Omental fat pad (tissue), 4 donors: ENCODE results near the gene GSTCD. TPM values are rescaled to one million over a fixed set of nuclear protein-coding genes. Genes with fewer than 3 reads are reported as not detected.

Experiments
- ATAC-seq: fragments of 150-250 bp; one replicate; pipeline ENCODE4 v1.9.1; 2016; ENCODE audit warnings: mild to moderate bottlenecking, moderate library complexity; ENCODE audit not compliant: low FRiP score
- DNase-seq: peaks from one replicate; pipeline ENCODE4 v3.0.0-alpha.2; 2019; ENCODE audit warnings: low spot score
- total RNA-seq, 4 donors: library from RNA; depleted of rRNA; stranded (reverse); fragments of >200 nt; gene quantifications; one replicate each; pipeline ENCODE4 v1.1.0, GENCODE V29; 2016
- TF ChIP-seq, protein P1 (sequence below), 3 donors: fragments of 450-650 bp; IDR thresholded peaks; one replicate each; pipeline ENCODE4 v1.5.1; 2016 to 2017; ENCODE audit warnings: antibody characterized with exemption in 3 of 3, mild to moderate bottlenecking in 3 of 3, moderate library complexity in 2 of 3

The GSTCD gene, protein sequence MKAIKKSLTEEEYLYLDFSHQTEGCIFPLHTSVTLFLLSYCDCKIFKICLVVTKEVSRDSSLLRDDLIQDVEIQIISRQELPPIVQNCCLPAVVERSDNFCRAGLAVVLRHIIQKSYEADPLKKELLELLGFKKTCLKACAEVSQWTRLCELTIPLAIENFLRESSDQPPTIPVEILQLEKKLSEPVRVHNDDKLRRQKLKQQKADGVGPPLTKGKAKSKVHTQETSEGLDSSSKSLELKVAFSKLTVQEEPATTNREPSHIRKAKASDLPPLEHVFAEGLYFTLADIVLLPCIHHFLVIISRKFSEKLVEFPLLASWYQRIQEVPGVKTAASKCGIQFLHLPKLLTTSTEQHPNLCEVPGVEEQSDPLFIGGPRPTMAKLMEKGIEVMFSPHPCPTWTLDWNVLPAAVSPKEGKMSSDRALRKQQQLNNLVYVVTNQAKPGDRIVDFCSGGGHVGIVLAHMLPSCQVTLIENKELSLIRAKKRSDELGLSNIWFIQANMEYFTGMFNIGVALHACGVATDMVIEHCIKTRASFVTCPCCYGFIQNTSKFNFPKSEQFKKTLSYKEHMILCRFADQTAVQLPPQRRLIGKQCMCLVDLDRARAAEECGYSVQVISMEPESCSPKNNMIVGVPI
- 10 to 100 TPM in 1 of 4 donors, 1 to 10 TPM in 3; 6.0 to 13.2 (median 7.5) TPM for total RNA-seq

DNA sequence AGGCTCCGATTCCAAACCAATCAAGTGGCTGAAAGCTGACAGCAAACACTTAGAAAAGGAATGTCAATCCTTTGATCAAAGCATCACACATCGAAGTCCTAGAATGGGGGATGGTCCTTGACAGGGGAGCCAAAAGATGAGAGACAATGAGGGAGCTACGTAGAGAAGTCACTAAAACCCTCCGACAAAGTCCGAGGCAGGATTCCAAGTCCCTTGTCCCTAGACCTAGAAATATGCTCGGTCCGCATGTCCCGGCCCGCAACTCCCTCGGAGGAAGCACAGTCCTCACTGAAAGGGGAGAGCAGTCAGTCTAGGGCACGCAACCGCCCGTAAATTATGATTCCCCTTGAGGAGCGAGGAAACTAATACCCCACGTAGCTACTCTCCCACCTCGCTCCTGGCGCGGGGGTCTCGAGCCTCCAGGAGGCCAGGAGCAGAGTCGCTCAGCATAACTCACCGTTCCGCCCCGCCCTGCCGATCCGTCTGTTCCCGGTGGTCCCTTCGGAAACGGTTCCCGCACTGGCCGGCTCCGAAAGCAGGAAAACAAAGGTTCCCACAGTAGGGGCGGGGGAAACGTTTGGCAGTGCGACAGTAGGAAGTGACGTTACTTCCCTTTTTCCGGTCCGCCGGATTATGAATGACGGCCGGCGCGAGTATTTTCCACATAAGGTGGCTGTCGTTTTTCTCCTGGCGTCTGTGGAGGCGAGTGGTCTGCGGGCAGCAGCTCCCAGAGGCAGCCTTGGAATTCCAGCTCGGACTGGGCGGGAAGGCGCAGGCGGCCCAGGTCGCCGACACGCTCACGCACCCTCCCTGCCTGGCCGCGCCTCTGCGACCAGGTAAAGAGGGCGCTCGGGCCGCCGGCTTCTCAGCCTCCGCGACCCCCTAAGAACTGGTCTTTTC lies at the start of gene GSTCD, which contains the start of gene INTS12:
Gene GSTCD, plus strand, starts transcription at position 604 of the 900 bp plus-strand sequence. CDS start 8,830 bp downstream, outside the sequence.
Gene INTS12, minus strand, starts transcription at position 509 of the 900 bp plus-strand sequence. CDS start 8,684 bp downstream, outside the sequence.
- peak; percentile 100 for ATAC-seq
- TF ChIP-seq, protein P1, sequence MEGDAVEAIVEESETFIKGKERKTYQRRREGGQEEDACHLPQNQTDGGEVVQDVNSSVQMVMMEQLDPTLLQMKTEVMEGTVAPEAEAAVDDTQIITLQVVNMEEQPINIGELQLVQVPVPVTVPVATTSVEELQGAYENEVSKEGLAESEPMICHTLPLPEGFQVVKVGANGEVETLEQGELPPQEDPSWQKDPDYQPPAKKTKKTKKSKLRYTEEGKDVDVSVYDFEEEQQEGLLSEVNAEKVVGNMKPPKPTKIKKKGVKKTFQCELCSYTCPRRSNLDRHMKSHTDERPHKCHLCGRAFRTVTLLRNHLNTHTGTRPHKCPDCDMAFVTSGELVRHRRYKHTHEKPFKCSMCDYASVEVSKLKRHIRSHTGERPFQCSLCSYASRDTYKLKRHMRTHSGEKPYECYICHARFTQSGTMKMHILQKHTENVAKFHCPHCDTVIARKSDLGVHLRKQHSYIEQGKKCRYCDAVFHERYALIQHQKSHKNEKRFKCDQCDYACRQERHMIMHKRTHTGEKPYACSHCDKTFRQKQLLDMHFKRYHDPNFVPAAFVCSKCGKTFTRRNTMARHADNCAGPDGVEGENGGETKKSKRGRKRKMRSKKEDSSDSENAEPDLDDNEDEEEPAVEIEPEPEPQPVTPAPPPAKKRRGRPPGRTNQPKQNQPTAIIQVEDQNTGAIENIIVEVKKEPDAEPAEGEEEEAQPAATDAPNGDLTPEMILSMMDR (IDR thresholded peaks at IDR 0.05) = no peak

DNA sequence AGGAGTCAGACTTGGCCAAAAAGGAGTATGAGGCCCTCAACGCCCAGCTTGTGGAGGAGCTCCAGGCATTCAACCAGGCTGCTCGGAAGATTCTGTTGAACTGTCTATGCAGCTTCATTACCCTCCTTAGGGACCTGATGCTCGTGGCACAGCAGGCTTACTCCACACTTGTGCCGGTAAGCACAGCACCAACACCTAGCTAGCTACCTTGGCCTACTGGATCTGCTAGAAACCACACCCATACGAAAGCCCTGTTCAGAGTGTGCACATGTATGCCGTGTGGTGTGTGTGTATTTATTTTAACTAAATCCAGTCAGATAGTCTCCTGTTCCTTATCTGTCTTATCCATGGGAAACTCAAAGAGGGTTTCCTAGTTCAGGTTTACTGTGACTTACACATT lies 49.4 kb upstream of the GSTCD start:
- no peak for ATAC-seq
- TF ChIP-seq, protein P1 (IDR thresholded peaks at IDR 0.05) = no peak
- no peak for DNase-seq

More for the DNA sequence above, at the start of gene GSTCD, which contains the start of gene INTS12:
- DNase-seq = peak; percentile 75

DNA sequence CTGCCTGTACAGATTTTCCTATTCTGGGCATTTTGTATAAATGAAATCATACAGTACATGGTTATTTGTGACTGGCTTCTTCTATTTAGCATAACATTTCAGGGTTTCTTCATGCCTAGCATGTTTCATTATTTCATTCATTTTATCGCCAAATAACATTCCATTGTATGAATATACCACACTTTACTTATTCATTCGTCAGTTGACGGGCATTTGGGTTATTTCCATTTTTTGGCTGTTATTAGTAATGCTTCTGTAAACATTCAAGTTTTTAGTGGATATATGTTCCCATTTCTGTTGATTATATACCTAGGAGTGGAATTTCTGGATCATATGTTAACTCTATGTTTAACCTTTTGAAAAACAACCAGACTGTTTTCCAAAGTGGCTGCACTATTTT lies 47.6 kb upstream of the GSTCD start:
- DNase-seq (no peak), ATAC-seq (no peak)
- TF ChIP-seq, protein P1 (IDR thresholded peaks at IDR 0.05) = no peak

DNA sequence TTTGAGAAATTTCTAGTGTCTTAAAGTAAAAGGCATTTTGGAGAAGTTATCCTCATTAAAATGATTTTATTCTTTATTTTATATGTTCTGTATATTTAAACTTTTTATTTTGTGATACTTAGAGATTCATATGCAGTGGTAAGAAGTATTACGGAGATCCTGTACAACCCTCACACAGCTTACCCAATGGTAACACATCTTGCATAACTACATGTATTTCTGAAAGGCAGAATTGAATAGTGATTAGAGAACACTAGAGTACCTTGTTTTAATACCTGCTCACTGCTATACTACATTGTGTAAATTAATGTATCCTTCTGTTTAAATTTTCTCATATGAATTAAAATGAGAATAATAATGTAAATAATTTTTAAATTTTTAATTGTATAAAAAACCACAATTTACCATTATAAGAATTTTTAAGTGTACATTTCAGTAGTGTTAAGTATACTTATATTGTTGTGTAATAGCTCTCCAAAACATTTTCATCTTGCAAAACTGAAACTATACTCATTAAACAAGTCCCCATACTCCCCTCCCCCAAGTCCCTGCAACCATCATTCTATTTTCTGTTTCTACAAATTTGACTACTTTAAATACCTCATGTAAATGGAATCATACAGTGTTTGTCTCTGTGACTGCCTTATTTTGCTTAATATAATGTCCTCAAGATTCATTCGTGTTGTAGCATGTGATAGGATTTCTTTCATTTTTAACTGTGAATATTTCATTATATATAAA lies 45.5 kb upstream of the GSTCD start:
- DNase-seq (no peak), ATAC-seq (no peak)
- TF ChIP-seq, protein P1 (IDR thresholded peaks at IDR 0.05) = no peak

DNA sequence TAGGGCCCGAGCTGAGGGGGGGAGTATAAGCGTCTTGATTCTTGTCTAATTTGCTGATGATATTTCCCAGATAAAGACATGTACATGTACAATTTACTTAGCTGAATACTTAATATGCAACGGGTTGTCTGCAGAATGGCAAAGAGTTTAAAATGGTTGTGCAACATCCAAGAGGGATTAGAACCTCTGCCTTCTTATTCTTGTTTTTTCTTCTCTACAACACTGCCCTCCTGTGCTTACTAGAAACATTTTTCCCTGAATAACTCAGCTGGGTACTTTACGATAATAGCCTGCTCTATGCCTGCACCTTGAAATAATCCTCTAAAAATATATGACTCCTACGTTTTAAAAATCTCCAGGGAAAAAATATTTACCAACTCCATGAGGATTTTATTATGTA lies 41.9 kb upstream of the GSTCD start:
- no peak for DNase-seq
- TF ChIP-seq, protein P1 (IDR thresholded peaks at IDR 0.05) = no peak
- ATAC-seq = no peak

DNA sequence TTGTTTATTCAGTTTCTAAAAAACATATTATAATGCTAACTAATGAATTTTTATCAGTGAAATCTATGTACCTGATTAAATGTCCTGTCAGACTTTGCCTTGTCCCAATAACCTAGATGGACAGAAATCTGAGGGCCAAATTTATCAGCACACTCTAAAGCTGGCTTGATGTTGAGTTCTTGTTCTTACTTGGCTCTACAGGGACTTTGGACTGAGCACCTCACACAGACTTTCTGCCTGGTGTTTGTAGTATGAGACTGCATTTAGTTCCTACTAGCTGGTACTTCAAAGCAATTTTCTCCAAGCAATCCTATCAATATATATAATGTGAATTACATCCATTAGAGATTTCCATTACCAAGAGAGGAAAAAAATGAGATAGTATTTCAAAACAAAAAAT lies 37.9 kb upstream of the GSTCD start:
- ATAC-seq (no peak), DNase-seq (no peak)
- TF ChIP-seq, protein P1 (IDR thresholded peaks at IDR 0.05) = no peak
